ENCODE measurements around the gene TK1.

GRCh38 chr17:78132767-78133178 is 54.1 kb downstream of the TK1 start:
- TF ChIP-seq REST (IDR thresholded peaks at IDR 0.05) (no peak), CTCF (IDR thresholded peaks at IDR 0.05) (no peak), USF2 (IDR thresholded peaks at IDR 0.05) (no peak), MAX (IDR thresholded peaks at IDR 0.05) (no peak), POLR2A (IDR thresholded peaks at IDR 0.05; ENCODE audit: low read length) (no peak), KDM1A (IDR thresholded peaks at IDR 0.05; ENCODE audit: low read depth) (no peak), NR3C1 (IDR thresholded peaks at IDR 0.05) (no peak), JUN (IDR thresholded peaks at IDR 0.05) (no peak), CEBPB (IDR thresholded peaks at IDR 0.05) (no peak)
